SK-N-SH treated with all-trans-retinoic acid at 6 μM for 48 hours (cell line): Measurements from ENCODE around the gene SLC2A13.

Experiments used
- ATAC-seq: fragments of 200-7000 bp; cut with Tn5 transposase; 3 replicates; pipeline ENCODE4 v1.9.1; 2020; ENCODE audit warnings: mild to moderate bottlenecking, moderate library complexity
- BACH2 ChIP-seq: fragments of 250-450 bp; sonication (Bioruptor Pico); IDR thresholded peaks from 2 replicates; pipeline ENCODE4 v1.9.0; 2021; ENCODE audit warnings: mild to moderate bottlenecking, borderline replicate concordance
- CSDC2 ChIP-seq: fragments of 250-450 bp; sonication (Bioruptor Pico); IDR thresholded peaks from 2 replicates; pipeline ENCODE4 v1.5.0; 2020; ENCODE audit warnings: mild to moderate bottlenecking, moderate library complexity
- CSRNP3 ChIP-seq: fragments of 250-450 bp; sonication (Bioruptor Pico); IDR thresholded peaks from 2 replicates; pipeline ENCODE4 v1.5.1; 2021; ENCODE audit warnings: mild to moderate bottlenecking, moderate library complexity
- ESRRG ChIP-seq: fragments of 250-450 bp; sonication (Bioruptor Pico); IDR thresholded peaks from 2 replicates; pipeline ENCODE4 v1.6.1; 2021; ENCODE audit warnings: mild to moderate bottlenecking
- GLIS3 ChIP-seq: fragments of 250-450 bp; sonication (Bioruptor Pico); IDR thresholded peaks from 2 replicates; pipeline ENCODE4 v1.5.0; 2020; ENCODE audit warnings: mild to moderate bottlenecking, moderate library complexity
- ISL1 ChIP-seq: fragments of 250-450 bp; sonication (Bioruptor Pico); IDR thresholded peaks from 2 replicates; pipeline ENCODE4 v2.1.2; 2022; ENCODE audit warnings: mild to moderate bottlenecking, moderate library complexity
- OSR1 ChIP-seq: fragments of 250-450 bp; sonication (Bioruptor Pico); IDR thresholded peaks from 2 replicates; pipeline ENCODE4 v1.8.0; 2022; ENCODE audit warnings: moderate library complexity, mild to moderate bottlenecking, inconsistent platforms
- PATZ1 ChIP-seq: fragments of 250-450 bp; sonication (Bioruptor Pico); IDR thresholded peaks from 2 replicates; pipeline ENCODE4 v1.8.0; 2020; ENCODE audit warnings: mild to moderate bottlenecking, moderate library complexity, borderline replicate concordance
- RARB ChIP-seq: fragments of 250-450 bp; sonication (Bioruptor Pico); IDR thresholded peaks from 2 replicates; pipeline ENCODE4 v1.8.0; 2021; ENCODE audit warnings: mild to moderate bottlenecking, moderate library complexity
- SNAI2 ChIP-seq: fragments of 250-450 bp; sonication (Bioruptor Pico); IDR thresholded peaks from 2 replicates; pipeline ENCODE4 v1.5.0; 2020; ENCODE audit warnings: mild to moderate bottlenecking, moderate library complexity
- TCF4 ChIP-seq: fragments of 250-450 bp; sonication (Bioruptor Pico); IDR thresholded peaks from 2 replicates; pipeline ENCODE4 v1.8.0; 2021; ENCODE audit warnings: mild to moderate bottlenecking, moderate library complexity, borderline replicate concordance
- TOX ChIP-seq: fragments of 250-450 bp; sonication (Bioruptor Pico); IDR thresholded peaks from 2 replicates; pipeline ENCODE4 v1.8.0; 2021; ENCODE audit warnings: mild to moderate bottlenecking, moderate library complexity, borderline replicate concordance
- ZC3H10 ChIP-seq: fragments of 250-450 bp; sonication (Bioruptor Pico); IDR thresholded peaks from 2 replicates; pipeline ENCODE4 v1.5.1; 2021; ENCODE audit warnings: mild to moderate bottlenecking, moderate library complexity
- ZFP3 ChIP-seq: fragments of 250-450 bp; sonication (Bioruptor Pico); IDR thresholded peaks from 2 replicates; pipeline ENCODE4 v1.5.0; 2020; ENCODE audit warnings: mild to moderate bottlenecking, moderate library complexity
- ZNF565 ChIP-seq: fragments of 450-650 bp; formaldehyde crosslinking; conservative IDR thresholded peaks from 2 replicates; pipeline ENCODE4 v1.5.0; 2020; ENCODE audit warnings: low read depth, mild to moderate bottlenecking, moderate library complexity
- ZNF8 ChIP-seq: fragments of 450-650 bp; formaldehyde crosslinking; IDR thresholded peaks from 2 replicates; pipeline ENCODE4 v1.5.0; 2020; ENCODE audit warnings: mild to moderate bottlenecking, moderate library complexity
- TF ChIP-seq, protein P1 (sequence below): fragments of 250-450 bp; sonication (Bioruptor Pico); IDR thresholded peaks from 2 replicates; pipeline ENCODE4 v1.5.0; 2020; ENCODE audit warnings: mild to moderate bottlenecking, moderate library complexity
- TF ChIP-seq, protein P2 (sequence below): fragments of 250-450 bp; sonication (Bioruptor Pico); IDR thresholded peaks from 2 replicates; pipeline ENCODE4 v1.8.0; 2021; ENCODE audit warnings: low read depth, mild to moderate bottlenecking, moderate library complexity, borderline replicate concordance

SLC2A13 gene

DNA sequence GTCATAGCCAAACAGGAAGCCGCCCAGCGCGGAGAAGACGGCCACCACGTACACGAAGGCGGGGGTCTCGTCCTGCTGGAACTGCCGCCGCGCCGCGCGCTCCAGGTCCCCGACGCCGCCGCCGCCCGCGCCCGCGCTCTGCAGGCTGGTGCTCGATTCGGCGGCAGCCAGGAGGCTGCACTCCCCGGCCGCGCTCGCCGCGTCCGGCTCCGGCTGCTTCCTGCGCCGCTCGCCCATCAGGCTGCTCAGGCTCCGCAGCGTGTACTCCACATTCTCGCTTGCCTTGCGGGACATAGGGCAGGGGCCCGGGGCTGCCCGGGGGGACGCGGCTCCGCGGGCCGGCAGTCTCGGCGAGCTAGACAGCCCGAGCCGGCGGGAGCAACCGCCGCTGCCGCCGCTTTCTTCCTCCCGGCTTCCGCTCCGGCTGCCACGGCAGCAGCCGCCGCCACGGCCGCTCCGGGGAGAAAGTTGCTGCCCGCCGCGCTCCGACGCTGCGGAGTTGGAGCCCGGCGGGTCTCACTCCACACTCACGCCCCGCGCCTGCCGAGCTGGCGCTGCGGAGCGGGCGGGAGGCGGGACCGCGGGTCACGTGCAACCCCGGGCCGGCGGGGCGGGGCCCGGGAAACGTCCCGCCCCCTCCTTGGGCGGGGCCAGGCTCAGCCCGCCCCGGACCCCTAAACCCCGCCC lies at the start of gene SLC2A13:
SLC2A13 (minus strand) TSS at position 567 of the 687 bp plus-strand sequence; CDS start at position 294, 273 bp downstream.
- TF ChIP-seq, protein P1, sequence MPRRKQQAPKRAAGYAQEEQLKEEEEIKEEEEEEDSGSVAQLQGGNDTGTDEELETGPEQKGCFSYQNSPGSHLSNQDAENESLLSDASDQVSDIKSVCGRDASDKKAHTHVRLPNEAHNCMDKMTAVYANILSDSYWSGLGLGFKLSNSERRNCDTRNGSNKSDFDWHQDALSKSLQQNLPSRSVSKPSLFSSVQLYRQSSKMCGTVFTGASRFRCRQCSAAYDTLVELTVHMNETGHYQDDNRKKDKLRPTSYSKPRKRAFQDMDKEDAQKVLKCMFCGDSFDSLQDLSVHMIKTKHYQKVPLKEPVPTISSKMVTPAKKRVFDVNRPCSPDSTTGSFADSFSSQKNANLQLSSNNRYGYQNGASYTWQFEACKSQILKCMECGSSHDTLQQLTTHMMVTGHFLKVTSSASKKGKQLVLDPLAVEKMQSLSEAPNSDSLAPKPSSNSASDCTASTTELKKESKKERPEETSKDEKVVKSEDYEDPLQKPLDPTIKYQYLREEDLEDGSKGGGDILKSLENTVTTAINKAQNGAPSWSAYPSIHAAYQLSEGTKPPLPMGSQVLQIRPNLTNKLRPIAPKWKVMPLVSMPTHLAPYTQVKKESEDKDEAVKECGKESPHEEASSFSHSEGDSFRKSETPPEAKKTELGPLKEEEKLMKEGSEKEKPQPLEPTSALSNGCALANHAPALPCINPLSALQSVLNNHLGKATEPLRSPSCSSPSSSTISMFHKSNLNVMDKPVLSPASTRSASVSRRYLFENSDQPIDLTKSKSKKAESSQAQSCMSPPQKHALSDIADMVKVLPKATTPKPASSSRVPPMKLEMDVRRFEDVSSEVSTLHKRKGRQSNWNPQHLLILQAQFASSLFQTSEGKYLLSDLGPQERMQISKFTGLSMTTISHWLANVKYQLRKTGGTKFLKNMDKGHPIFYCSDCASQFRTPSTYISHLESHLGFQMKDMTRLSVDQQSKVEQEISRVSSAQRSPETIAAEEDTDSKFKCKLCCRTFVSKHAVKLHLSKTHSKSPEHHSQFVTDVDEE (CRISPR knock-in tag), result no peak
- TF ChIP-seq GLIS3 (CRISPR knock-in tag) (no peak), ZNF565 (no peak), CSRNP3 (CRISPR knock-in tag) (no peak)
- TF ChIP-seq, all 23 proteins: peak for 0
- ATAC-seq, result peak; percentile 90

DNA sequence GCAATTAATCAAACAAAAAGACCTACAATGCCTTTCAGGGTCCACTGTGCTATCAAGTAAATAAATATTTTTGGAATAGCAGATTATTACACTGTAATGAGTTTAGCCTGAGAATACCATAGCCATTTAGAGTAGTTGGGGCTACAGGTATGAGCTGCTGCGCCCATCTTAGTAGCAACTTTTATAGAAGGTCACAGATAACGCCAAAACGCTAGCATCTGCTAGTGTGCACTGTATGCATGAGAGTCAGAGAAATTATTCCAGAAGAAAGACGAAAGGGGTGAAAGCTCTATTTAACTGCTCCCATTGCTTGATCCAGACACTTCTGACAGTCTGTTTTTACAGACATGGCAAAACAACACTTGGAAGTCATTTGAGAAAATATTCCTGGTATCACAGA lies 48.5 kb upstream of the SLC2A13 start:
- no peak for ATAC-seq
- TF ChIP-seq SNAI2 (CRISPR knock-in tag) (no peak), PATZ1 (CRISPR knock-in tag) (no peak), ESRRG (CRISPR knock-in tag) (no peak), ISL1 (CRISPR knock-in tag) (no peak), GLIS3 (CRISPR knock-in tag) (no peak), CSDC2 (no peak), OSR1 (no peak), RARB (CRISPR knock-in tag) (no peak), BACH2 (CRISPR knock-in tag) (no peak), ZFP3 (no peak), CSRNP3 (CRISPR knock-in tag) (no peak), ZNF565 (no peak), TOX (CRISPR knock-in tag) (no peak), ZC3H10 (no peak), ZNF8 (CRISPR knock-in tag) (no peak), TCF4 (CRISPR knock-in tag) (no peak)
- TF ChIP-seq, protein P1 (CRISPR knock-in tag), result no peak
- TF ChIP-seq, protein P2, sequence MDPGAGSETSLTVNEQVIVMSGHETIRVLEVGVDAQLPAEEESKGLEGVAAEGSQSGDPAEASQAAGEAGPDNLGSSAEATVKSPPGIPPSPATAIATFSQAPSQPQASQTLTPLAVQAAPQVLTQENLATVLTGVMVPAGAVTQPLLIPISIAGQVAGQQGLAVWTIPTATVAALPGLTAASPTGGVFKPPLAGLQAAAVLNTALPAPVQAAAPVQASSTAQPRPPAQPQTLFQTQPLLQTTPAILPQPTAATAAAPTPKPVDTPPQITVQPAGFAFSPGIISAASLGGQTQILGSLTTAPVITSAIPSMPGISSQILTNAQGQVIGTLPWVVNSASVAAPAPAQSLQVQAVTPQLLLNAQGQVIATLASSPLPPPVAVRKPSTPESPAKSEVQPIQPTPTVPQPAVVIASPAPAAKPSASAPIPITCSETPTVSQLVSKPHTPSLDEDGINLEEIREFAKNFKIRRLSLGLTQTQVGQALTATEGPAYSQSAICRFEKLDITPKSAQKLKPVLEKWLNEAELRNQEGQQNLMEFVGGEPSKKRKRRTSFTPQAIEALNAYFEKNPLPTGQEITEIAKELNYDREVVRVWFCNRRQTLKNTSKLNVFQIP (CRISPR knock-in tag), result no peak
